GM19324 (cell line): ENCODE results near the gene TAF6.

Experiments
- ATAC-seq: cut with Tn5 transposase; IDR thresholded peaks from one replicate; pipeline ENCODE4 v1.9.1; 2021; ENCODE audit warnings: mild to moderate bottlenecking, moderate library complexity; ENCODE audit not compliant: unreplicated experiment, low FRiP score

Gene TAF6

DNA sequence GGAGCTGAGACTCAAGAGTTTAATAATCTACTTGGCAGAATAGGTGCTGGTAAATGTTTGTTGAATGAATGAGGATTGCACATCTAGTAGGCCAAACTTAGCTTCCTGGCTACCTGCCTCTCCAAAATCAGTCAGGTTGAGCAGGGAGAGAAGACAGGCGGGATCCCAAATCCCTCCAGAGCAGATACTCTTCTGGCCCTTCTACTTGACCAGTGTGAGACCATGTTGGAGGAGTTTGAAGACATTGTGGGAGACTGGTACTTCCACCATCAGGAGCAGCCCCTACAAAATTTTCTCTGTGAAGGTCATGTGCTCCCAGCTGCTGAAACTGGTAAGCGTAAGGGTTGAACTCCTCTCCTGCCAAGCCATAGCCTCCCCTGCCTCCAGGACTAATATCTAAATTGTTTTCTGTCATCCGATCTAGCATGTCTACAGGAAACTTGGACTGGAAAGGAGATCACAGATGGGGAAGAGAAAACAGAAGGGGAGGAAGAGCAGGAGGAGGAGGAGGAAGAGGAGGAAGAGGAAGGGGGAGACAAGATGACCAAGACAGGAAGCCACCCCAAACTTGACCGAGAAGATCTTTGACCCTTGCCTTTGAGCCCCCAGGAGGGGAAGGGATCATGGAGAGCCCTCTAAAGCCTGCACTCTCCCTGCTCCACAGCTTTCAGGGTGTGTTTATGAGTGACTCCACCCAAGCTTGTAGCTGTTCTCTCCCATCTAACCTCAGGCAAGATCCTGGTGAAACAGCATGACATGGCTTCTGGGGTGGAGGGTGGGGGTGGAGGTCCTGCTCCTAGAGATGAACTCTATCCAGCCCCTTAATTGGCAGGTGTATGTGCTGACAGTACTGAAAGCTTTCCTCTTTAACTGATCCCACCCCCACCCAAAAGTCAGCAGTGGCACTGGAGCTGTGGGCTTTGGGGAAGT lies 5.4 kb upstream of the TAF6 start:
- ATAC-seq: no peak

DNA sequence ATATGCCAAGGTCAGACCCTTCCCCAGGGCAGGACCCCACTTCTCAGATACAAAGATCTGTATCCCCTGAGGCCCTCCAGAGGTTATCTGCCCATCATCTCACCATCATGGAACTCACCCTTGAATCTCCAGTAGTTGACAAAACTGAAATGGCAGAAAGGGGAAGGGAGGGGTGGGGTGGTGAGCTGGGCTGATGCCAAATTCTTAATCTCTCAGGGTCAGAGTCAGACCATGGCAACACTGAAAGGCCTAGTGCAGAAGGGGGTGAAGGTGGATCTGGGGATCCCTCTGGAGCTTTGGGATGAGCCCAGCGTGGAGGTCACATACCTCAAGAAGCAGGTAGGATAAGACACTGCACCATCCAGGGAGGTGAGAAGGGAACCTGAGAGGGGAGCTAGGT lies 3.4 kb upstream of the TAF6 start:
- no peak for ATAC-seq

DNA sequence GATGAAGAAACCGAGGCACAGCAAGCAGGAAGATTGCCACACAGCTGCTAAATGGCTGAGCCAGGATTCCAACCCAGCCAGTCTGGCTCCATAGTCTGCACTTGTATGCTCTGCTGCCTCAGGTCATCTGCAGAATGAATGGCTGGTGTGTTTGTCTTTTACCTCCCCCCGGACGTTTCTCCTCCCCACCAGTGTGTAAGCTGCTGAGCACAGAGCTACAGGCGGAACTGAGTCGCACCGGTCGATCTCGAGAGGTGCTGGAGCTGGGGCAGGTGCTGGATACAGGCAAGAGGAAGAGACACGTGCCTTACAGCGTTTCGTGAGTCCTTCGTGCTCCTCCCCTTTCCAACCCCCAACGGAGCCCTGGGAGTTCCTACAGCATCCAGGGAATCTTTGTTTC lies 2.9 kb upstream of the TAF6 start:
- ATAC-seq: no peak

DNA sequence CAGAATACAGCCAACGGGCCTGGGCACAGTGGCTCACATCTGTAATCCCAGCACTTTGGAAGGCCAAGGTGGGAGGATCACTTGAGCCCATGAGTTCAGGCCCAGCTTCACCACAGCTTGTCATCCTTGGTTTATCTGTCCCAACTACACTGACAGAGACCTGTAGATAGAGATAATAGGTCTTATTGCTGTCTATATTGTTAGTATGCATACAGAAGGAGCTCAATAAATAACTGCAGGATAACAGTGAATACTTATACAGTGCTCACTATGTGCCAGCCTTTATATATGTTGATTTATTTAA lies 1.5 kb upstream of the TAF6 start:
- no peak for ATAC-seq

DNA sequence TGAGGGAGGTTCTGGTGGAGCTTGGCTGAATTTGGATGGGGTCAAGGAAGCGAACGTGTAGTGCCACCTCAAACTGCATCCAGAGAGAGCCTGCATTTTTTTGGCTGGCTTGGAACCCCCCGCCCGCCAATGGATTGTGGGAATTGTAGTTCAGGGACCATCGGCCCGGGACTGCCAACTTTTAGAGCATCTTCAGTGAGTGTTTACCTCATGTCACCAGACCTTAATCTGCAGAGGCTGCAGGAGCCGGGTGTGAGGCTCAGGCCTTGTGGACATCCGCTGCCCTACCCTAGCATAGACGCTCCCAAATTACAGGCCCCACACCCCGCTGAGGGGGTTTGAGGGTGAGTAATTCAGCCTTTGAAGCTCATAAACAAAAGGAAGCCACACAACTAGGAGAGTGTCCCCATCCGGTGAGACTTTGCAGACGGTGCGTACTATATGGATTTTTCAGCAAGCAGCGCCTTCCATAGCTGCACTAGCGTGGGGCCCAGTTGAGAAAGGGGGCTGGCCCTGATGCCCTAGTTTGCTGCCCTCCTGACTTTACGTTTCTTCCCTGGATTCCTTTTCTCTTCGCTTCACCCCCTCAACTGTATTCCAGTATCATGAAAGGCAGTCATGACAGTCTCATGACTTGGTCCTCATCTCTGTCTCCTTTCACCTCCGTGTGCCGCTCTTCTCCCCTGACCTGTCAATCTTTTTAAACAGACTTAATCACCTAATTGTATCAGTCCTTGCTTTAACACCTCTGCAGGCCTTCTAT lies 993 bp upstream of the TAF6 start:
- ATAC-seq: peak; percentile 29

DNA sequence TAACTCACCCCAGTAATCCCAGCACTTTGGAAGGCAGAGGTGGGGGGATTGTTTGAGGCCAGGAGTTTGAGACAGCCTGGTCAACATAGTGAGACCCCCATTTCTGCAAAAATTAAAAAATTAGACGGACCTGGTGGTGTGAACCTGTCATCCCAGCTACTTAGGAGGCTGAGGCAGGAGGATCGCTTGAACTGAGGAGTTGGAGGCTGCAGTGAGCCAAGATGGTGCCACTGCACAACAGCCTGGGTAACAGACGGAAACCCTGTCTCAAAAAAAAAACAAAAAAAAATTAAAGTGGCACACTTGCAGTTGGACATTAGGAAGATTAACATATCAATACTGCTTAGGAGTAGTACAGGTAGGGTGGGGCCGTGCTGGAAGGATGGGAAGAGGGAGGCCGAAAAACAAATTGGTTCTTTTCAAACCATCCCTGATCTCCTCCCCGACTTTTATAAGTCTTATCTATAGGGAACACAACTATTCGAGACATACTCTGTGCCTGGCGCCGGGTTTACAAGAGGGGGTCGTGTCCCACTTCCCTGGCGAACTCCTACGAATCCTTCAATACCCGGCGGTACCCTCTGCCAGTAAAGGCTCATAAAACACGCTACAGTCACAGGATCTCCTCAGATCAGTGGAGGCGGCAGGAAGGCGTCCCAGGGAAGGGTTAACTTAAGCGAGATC lies 628 bp downstream of the TAF6 start:
- ATAC-seq: no peak

DNA sequence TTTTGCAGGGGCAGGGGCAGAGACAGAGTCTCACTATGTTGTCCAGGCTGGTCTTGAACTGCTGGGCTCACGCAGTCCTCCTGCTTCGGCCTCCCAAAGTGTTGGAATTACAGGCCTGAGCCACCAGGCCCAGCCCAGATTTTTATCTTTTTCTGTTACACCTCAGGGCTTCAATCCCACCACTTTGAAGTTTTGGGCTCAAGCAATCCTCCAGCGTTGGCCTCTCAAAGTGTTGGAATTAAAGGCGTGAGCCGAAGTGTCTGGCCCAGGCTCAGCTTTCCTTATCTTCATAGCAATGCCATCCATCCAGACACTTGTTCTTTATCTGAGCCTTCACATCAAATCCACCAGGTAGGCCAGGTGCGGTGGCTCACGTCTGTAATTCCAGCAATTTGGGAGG lies 4.1 kb downstream of the TAF6 start:
- ATAC-seq: no peak

DNA sequence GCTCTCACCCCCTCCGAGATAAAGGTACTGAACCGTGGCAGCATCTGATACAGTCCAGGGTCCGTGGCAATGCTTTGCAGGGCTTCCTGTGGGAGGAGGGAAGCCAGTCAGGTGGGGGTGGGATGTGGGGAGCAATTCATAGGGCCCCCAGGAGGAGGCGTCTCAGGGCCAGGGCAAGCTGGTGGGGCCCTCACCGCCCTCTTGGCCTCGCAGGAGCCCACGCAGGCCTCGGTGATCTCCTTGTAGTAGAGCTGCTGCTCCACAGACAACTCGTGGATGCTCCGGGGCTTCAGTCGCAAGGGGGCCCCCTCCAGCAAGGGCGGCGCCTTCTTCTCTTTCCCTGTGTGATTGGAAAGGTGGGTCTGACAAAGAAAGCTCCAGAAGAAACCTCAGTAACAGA lies 7.2 kb downstream of the TAF6 start:
- ATAC-seq: no peak

DNA sequence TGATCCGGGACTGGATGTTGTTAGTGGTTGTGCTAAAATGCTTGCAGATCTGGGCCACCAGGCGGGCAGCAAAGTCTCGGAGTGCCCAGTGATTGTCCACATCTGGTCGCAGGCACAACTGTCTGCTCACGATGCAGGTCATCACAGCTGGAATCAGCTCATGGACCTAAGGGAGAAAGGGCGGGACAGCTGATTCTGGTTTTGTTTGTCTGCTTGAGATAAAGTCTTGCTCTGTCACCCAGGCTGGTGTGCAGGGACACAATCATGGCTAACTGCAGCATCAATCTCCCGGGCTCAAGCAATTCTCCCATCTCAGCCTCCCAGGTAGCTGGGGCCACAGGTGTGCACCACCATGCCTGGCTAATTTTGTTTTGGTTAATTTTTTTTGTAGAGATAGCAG lies 8.0 kb downstream of the TAF6 start:
- no peak for ATAC-seq

DNA sequence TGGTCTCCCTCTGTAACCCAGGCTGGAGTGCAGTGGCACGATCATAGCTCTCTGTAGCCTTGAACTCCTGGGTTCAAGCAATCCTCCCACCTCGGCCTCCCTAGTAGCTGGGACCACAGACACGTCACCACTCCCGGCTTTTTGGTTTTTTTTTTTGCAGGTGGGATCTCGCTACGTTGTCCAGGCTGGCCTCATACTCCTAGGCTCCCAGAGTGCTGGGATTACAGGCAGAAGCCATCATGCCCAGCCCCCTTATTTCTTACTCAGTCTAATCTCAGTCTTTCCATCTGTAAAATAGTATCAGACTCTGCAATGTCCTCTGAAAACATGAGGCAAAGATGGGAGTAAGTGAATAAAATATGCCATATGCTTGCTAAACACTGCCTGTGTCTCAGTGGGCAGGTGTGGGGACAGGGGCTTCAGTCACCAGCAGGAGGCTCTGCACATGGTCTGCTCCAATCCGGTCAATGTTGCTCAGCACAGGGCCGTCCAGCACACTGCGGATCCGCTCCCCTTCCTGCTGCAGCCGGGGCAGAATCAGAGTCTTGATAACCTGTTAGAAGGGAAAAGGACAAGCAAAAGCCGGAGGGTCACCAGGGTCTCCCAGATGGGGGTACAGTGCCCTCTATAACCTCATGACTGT lies 9.5 kb downstream of the TAF6 start:
- ATAC-seq: no peak

DNA sequence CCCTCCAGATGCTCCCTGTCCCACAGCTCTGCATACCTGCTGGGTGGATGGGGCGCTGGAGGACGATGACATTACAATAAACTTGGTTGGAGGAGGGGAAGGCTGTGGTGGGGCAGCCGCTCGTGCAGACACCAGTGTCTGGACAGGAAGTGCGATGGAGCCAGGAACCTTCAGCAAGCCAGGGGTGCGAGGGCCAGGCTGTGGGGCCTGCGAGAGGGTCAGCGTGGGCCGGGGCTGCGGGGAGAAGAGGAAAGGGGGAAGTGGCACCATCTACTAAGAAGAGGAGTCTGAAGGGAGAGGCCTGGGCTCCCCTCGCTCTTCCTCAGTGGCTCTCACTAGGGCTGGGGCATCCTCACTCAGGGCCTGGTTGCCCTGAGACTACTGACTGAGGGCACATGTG lies 11.3 kb downstream of the TAF6 start:
- ATAC-seq: no peak

DNA sequence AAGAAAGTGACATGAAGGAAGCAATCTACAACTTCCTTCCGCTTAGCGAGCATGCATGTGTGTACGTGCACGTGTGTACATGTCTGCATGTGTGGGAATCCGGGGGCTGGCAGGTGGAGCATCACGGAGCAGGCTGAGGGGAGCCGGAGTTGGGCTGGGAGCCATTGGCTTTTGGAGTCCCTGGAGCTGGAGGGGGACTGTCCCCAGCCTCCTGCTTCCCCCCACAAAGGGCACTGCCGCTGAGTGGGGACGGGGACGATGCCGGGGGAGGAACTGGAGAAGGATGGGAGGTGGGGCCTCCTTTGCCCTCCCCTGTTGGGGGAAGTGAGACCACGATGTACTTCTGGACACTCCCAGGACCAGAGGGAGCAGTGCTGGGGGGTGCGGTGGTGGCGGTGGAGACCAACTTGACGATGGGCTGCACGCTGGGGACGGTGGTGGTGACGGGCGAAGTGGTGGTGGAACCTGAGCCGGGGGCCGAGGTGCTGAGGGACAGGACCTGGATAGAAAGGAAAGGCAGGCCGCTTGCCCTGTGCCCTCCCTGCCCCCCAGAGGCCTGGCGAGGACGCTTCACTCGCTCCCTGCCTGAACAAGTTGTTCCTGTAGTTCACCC lies 11.9 kb downstream of the TAF6 start:
- ATAC-seq: no peak

DNA sequence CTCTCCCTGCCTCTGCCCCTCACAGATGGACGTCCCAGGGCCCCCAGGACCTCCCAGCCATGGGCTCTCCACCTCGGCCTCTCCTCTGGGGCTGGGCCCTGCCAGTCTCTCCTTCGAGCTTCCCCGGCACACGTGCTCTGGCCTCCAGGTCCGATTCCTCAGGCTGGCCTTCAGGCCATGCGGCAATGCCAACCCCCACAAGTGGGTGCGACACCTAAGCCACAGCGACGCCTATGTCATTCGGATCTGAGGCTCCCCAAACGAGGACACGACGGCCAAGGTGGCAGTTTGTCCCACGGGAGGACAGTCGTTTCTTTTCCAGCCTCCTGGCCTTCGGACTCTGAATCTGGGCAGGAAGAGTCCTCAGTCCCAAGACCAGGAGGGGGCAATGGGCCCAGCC lies 12.5 kb downstream of the TAF6 start:
- no peak for ATAC-seq

DNA sequence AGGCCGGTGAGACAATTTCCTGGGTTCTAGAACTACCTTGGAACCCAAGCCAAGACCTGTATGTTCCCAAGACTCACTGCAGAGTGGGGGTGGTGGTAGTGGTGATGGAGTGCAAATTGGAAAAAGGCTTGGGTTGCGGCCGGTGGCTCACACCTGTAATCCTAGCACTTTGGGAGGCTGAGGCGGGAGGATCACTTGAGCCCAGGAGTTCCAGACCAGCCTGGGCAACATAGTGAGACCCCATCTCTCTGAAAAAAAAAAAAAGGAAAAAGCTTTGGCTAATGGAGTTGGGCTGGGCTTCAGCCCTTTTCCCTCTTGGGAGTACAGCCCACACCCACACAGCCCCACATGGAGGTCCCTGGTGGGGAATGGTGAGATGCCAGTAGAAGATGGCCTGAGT lies 13.6 kb downstream of the TAF6 start:
- ATAC-seq: no peak

DNA sequence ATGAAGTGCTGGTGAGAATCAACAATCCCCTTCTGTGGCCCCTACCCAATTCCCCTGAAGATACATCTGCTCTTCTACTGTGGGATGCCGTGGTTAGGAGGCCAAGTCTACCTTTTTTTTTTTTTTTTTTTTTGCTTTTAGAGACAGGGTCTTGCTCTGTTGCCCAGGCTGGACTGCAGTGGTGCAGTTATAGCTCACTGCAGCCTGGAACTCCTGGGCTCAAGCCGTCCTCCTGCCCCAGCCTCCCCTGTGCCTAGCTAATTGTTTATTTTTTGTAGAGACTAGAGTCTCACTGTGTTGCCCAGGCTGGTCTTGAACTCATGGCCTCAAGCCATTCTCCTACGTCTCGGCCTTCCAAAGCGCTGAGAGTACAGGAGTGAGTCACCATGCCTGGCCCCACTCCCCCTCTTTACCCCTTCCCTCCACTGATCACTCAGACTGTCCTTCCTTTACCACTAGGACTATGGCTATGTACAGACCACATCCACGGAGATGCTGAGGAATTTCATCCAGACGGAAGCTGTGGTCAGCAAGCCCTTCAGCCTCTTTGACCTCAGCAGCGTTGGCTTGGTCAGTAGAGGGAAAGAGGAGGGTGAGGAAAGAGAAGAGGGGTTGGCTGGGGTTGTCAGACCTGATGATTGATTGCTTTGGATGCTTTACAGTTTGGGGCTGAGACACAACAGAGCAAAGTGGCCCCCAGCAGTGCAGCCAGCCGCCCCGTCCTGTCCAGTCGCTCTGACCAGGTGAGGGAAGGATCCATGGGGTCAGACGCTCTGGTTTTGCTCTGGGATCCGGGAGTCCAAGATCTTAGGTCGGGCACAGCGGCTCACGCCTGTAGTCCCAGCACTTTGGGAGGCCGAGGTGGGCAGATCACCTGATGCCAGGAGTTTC lies 16.0 kb downstream of the TAF6 start:
- no peak for ATAC-seq

DNA sequence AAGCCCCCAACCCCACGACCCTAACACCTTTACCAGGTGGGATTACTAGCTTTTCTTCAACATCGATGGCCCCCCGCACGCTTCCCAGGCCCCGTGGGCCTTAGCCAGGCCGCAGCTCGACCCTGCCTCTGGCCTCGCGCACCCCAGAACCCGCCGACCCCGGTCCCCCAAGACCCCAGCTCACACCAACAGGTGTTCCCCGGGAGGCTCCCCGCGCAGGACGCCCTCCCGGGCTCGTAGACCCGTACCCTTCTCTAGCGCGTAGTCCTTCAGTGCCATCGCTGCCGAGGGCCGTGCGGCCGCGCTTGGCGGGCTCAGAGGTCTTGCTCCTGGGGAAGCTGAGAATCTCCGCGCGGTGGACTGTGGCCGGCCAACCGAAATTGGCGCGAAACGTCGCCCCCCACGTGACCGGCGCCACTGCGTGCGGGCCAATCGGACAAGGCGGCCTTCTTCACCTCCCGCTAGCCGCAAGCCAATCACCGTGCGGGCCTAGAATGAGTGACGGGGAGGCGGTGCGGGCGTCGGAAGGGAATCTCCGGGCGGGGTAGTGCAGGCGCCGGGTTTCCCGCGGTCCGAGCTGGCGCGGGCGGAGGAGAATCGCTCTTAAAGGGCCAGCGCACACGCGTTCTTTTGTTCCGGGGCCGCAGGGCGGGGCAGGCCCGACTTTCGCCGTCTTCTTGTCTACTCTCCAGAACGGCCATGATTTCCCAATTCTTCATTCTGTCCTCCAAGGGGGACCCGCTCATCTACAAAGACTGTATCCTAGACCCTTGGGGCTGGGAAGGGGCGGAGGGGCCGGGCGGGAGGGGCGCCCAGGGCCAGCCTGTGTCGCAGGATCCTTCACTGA lies 17.9 kb downstream of the TAF6 start, which contains the start of the genes AP4M1 and MCM7:
AP4M1 (plus strand) TSS at position 628 of the 847 bp plus-strand sequence; CDS start at position 700, 72 bp downstream.
MCM7 (minus strand) TSS at position 382 of the 847 bp plus-strand sequence; CDS start at position 279, 103 bp downstream.
- ATAC-seq: peak; percentile 83

DNA sequence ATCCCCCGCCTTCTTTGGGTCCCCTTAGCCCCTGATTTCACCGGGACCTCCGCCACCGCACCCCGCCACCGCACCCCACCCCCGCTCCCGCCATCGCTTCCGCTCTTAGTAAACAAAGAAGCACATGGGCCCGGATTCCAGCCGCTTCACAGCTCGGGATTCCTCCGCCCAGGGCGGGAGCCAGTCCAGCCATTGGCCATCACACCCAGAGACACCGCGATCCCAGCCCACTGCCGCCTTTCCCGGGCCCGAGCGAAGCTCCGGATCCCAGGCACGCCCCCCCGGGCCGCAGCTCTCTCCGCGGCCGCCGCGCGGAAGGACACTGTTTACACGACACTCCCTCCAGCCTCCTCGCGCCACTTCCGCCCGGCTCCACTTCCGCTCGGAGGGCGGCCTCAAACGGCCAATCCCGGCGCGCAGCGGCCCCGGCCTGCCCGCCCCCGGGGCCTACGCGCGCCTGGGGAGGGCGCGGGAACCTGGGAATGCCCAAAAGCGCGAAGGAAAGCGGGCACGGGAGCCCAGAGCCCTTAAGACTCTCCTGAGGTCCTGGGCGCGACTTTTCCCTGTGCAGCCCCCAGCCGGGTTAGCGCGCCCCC lies 18.6 kb downstream of the TAF6 start:
- peak; percentile 75 for ATAC-seq

DNA sequence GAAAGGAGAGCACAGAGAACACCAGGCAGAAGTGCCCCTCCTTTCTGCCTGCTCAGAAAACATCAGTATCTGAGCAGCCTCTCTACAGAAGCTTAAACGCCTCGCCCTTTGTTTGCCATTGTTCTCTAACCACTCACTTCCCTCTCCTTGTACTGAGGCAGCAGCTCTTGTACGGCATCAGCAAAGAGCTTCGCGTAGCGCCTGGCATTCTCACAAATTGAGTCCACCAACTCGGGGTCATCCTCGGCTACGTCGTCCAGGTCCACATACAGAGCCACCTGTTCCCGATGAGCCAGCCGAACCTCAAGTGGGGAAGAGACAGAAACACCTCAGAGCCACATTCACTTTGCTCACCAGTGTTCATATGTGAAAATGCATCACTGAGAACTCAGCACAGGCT lies 19.7 kb downstream of the TAF6 start:
- no peak for ATAC-seq
